Muscle of leg (tissue), 16 donors: ENCODE results near the gene BBS4. TPM values are rescaled to one million over a fixed set of nuclear protein-coding genes. Genes with fewer than 3 reads are reported as not detected.
A peak's percentile ranks its signal among the peaks of the same experiment; 100 is the strongest.
"Not testable (repeated sequence)": the region's sequence is repeated elsewhere in the genome, so short reads cannot be mapped to it uniquely, and the experiment has no call there.

Experiments used
- DNase-seq: peaks from one replicate; pipeline ENCODE4 v3.0.0; 2013
- H3K27ac ChIP-seq: one replicate; pipeline ENCODE4 v1.5.1; 2013; ENCODE audit warnings: mild to moderate bottlenecking, low read length, control low read depth
- H3K27me3 ChIP-seq: one replicate; pipeline ENCODE4 v1.6.1; 2013; ENCODE audit warnings: low read length; ENCODE audit not compliant: control insufficient read depth, insufficient read depth
- H3K36me3 ChIP-seq: one replicate; pipeline ENCODE4 v1.6.1; 2013; ENCODE audit warnings: low read length; ENCODE audit not compliant: control insufficient read depth, insufficient read depth
- H3K4me1 ChIP-seq: one replicate; pipeline ENCODE4 v1.6.1; 2013; ENCODE audit warnings: low read length; ENCODE audit not compliant: control insufficient read depth, insufficient read depth
- H3K4me3 ChIP-seq: one replicate; pipeline ENCODE4 v1.5.1; 2013; ENCODE audit warnings: low read length, control low read depth
- H3K9me3 ChIP-seq: replicated peaks from 2 replicates; pipeline ENCODE4 v1.6.1; 2013; ENCODE audit warnings: low read depth, low read length; ENCODE audit not compliant: control insufficient read depth
- WGBS: methylation state at CpG from one replicate; pipeline ENCODE4 v1.1.5; 2013; ENCODE audit warnings: missing lambda C conversion rate; ENCODE audit not compliant: insufficient coverage; 5-methylcytosine and 5-hydroxymethylcytosine counted together
- long read RNA-seq, 11 donors: transcript quantifications; one replicate each; lab custom pipeline, GENCODE V29; 2026
- polyA plus RNA-seq, 8 donors: library from polyadenylated mRNA; unstranded; fragments of 120-200 nt; gene quantifications; one replicate each; pipeline versions ENCODE4 v1.2.1 to v1.2.3, GENCODE V29; 2013; ENCODE audit warnings: inconsistent platforms in 1 of 8, low replicate concordance in 1 of 8; ENCODE audit not compliant: insufficient read length in 8 of 8, insufficient read depth in 1 of 8
- total RNA-seq: library from RNA; stranded (reverse); fragments of 120-200 nt; gene quantifications from one replicate; pipeline ENCODE4 v1.2.4, GENCODE V29; 2013

BBS4 gene, protein sequence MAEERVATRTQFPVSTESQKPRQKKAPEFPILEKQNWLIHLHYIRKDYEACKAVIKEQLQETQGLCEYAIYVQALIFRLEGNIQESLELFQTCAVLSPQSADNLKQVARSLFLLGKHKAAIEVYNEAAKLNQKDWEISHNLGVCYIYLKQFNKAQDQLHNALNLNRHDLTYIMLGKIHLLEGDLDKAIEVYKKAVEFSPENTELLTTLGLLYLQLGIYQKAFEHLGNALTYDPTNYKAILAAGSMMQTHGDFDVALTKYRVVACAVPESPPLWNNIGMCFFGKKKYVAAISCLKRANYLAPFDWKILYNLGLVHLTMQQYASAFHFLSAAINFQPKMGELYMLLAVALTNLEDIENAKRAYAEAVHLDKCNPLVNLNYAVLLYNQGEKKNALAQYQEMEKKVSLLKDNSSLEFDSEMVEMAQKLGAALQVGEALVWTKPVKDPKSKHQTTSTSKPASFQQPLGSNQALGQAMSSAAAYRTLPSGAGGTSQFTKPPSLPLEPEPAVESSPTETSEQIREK
- total RNA-seq (21.9 TPM), polyA plus RNA-seq (10 to 100 TPM; 14.6 to 24.3 (median 18.5) TPM)
- long read RNA-seq, donor 1, partial matches to known transcripts: 0 of 1 reads
- long read RNA-seq, donor 1, other reads (novel, unspliced or antisense): 0 of 1 reads
- long read RNA-seq, donor 2: 0 reads
- long read RNA-seq, donor 3, partial matches to known transcripts: 7 of 9 reads
- long read RNA-seq, donor 3, other reads (novel, unspliced or antisense): 0 of 9 reads
- long read RNA-seq, donor 4, partial matches to known transcripts: 0 of 2 reads
- long read RNA-seq, donor 4, other reads (novel, unspliced or antisense): 0 of 2 reads
- long read RNA-seq, donor 5, transcript BBS4-201 (16 exons, 2,490 nt): major isoform, 6 of 6 reads
- long read RNA-seq, donor 5, partial matches to known transcripts: 0 of 6 reads
- long read RNA-seq, donor 5, other reads (novel, unspliced or antisense): 0 of 6 reads
- long read RNA-seq, donor 6, transcript BBS4-201 (16 exons, 2,490 nt): major isoform, 6 of 6 reads
- long read RNA-seq, donor 6, partial matches to known transcripts: 0 of 6 reads
- long read RNA-seq, donor 6, other reads (novel, unspliced or antisense): 0 of 6 reads
- long read RNA-seq, donor 7, partial matches to known transcripts: 0 of 1 reads
- long read RNA-seq, donor 7, other reads (novel, unspliced or antisense): 0 of 1 reads
- long read RNA-seq, donor 8, partial matches to known transcripts: 0 of 2 reads
- long read RNA-seq, donor 8, other reads (novel, unspliced or antisense): 0 of 2 reads
- long read RNA-seq, donor 9, partial matches to known transcripts: 0 of 1 reads
- long read RNA-seq, donor 9, other reads (novel, unspliced or antisense): 0 of 1 reads
- long read RNA-seq, donor 10, partial matches to known transcripts: 0 of 7 reads
- long read RNA-seq, donor 10, other reads (novel, unspliced or antisense): 5 of 7 reads
- long read RNA-seq, donor 11, partial matches to known transcripts: 0 of 3 reads
- long read RNA-seq, donor 11, other reads (novel, unspliced or antisense): 0 of 3 reads

DNA sequence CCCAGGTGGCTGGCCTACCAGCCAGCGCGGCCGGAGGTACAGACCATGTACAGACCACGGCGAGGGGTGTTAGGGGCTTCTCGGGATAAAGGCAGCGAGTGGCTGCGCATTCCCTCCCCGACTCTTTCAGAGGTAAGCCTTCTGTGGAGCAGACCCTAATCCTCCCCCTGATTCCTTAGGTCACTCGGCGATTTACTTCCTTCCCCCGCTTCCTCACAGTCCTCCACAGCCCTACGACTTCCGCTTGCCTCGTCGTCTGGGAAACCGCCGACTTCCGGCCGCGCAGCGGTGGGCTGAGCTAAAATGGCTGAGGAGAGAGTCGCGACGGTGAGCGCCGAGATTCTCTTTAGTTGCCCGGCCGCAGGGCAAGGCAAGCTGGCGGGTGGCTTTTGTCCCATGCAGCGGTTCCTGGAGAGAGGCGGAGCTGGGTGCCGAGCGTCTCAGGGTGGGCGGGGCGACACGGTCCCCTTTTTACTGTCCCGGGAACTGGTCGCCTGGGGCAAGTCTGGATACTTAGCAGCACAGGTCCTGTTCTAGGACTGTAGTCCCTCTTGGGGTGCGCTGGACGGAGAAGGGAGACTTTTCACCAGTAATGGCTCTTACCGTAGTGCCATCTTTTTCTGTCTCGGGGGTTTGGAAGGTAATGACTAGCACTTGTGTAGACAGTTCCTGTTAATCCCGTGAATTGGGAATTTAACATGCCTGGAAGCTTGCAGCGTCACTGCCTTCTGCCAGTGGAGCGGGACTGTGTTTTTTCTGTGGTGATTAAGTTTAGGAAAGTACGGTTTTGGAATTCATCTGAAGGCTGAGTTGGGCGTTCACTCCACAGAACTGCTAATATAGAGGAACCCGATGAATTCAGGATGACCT is at the start of gene BBS4, which contains the start of gene HIGD2B:
BBS4 (plus strand) TSS at position 283 of the 870 bp plus-strand sequence; CDS start at position 304, 21 bp downstream.
HIGD2B (minus strand) TSS at position 258 of the 870 bp plus-strand sequence. CDS start 9,808 bp downstream, outside the sequence.
- no peaks in the 10 kb centered on the region for H3K36me3 ChIP-seq
- peak within 1 kb of the TSS; percentile 73 for H3K4me3 ChIP-seq
- no peaks in the 10 kb centered on the region for H3K9me3 ChIP-seq
- no peaks in the 10 kb centered on the region for H3K27me3 ChIP-seq
- H3K4me1 ChIP-seq: peaks cover 5% of the 10 kb centered on the region
- H3K27ac ChIP-seq: peak within 1 kb of the TSS; percentile 98
- peak; percentile 96 for DNase-seq
- WGBS: under 1% methylated on average over 43 of the region's 49 CpGs

DNA sequence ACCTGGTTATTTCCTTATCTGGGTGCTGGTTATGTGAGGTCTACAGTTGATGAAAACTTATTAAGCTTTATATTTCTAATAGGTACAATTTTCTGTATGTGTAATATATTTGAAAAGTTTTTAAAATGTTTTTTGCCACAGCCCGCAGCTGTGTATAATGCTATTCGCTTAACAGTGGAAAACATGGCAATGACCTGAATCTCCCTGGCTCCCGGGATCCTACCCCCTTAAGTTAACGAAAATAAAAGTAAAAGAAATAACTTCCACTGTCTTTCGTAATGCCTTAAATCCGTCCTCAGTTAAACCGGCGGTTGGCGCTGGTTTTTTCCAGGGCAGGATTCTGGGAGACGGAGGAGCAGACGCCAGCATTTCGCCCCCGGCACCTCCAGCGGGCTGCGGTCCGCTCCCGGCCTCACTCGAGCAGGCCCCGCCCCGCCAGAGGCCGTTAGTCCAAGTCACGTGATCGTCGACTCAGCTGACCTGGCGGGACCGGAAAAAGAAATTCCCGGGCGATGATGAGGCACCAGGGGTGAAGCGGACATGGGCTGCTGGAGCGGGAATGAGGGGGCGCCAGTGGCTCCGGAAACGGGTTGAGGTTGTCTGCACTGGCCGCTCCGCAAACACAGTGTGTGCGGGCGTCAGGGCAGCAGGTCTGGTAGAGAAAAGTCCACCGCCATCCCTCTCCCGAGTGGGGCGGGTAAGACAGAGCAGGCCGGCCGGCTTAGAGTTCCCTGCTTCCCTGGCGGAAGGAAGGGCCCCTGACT is 49.3 kb upstream of the BBS4 start:
- peak overlapping the region; percentile 29 for H3K27ac ChIP-seq
- peak; percentile 87 for DNase-seq
- H3K36me3 ChIP-seq, H3K9me3 ChIP-seq, H3K27me3 ChIP-seq, H3K4me1 ChIP-seq: not testable (repeated sequence)
- no CpG with 5 or more reads among the region's 43 CpGs for WGBS
- H3K4me3 ChIP-seq: peak overlapping the region; percentile 43

DNA sequence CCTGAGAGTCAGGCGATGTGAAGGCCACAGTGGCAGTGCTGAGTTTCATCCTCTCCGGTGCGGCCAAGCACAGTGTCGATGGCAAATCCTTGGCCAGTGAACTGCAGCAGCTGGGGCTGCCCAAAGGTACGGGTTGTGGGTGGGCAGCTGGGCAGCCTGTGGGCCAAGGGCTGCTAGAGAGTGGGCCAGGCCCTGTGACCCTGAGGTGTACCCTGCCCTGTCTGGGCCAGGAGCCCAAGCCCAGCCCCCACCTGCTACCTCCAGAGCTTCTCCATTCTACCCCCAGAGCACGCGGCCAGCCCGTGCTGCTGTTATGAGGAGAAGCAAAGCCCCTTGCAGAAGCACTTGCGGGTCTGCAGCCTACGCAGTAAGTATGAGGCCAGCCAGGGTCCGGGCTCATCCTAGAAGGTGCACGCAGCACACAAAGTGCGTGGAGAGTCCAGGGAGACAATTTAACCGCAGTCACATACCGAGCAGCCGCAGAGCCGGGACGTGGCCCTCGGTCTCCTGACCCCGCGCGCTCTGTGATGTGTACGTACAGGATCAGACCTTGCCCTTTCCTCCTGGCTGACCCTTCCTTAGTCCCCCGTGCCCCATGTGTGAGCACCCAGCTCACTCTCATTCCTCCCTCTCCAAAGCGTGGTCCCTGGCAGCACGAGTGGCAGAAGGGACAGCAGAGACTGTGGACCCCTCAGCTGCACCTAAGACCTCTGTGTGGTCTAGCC is 46.1 kb upstream of the BBS4 start:
- not testable (repeated sequence) for H3K27me3 ChIP-seq, H3K9me3 ChIP-seq, H3K27ac ChIP-seq, DNase-seq, H3K4me1 ChIP-seq, H3K36me3 ChIP-seq, H3K4me3 ChIP-seq
- WGBS: no CpG with 5 or more reads among the region's 26 CpGs

DNA sequence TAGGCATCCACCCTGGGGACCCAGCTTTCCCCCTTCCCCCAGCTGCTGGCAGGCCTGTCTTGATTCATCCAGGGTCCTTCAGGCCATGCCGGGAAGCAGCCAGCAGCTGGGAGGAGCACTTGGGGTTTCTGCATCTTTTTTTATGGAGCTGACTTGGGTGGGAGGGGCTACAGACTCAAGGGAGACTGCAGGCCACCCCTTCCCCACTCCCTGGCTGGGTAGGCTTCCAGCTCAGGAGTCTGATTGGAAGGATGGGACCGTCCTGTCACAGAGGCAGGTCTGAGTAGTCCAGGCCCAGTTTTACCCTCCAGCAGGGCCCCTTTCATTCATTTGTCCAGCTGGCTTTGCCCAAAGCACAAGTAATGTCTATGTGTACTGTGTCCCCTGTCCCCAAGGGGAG is 43.7 kb upstream of the BBS4 start:
- H3K27me3 ChIP-seq, H3K36me3 ChIP-seq, H3K4me1 ChIP-seq, H3K27ac ChIP-seq, H3K4me3 ChIP-seq, H3K9me3 ChIP-seq, DNase-seq: not testable (repeated sequence)
- WGBS: no CpG with 5 or more reads among the region's 2 CpGs

DNA sequence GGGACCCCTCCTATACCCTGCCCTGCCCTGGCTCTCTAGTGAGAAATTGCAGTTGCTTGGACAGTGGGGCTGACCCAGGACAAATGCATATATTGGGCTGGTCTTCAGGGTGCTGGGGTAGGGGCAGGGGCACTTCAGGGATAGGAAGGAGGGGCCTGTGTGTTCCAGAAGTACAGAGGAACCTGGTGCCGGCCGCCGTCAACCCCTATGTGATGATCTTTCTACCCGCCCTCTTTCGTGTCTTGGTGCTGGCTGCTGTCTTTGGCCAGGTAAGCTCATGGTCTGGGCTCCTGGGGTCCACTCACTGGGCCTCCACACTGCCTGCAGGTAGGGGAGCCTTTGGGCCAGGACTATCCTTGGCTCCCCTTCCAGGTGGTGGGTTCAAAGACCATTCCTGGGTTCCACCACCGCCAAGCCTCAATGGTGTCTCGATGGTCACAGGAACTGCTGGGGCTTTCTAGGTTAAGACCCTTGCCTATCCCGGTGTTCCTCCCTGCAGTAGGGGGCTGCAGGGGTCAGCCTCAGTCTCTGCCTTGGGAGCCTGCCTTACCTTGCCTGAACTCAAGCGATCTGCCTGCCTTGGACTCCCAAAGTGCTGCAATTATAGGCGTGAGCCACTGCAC is 37.3 kb upstream of the BBS4 start:
- no CpG with 5 or more reads among the region's 10 CpGs for WGBS
- H3K4me3 ChIP-seq: not testable (repeated sequence)

DNA sequence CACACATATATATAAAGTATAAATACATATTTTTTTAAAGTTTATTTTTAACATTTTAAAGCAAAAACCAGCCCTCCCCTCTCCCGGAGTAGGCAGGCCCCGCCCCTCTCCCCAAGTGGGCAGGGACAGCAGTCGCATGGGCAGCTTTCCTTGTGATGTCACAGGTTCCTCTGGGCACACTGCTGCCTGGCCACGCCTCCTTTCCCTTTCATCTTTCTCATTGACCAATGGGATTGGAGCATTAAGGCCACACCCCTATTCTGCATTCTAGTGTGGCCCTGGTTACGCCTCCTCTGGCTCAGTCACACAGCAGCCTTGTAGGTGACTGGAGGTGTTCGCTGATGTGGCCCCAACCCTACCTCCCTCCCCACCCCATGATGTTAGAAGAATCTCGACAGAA is 31.6 kb upstream of the BBS4 start, which contains the start of gene GOLGA6B:
GOLGA6B (plus strand) TSS at position 301 of the 400 bp plus-strand sequence; CDS start at position 342, 41 bp downstream.
- H3K27me3 ChIP-seq, H3K27ac ChIP-seq, H3K36me3 ChIP-seq, H3K4me3 ChIP-seq, DNase-seq, H3K4me1 ChIP-seq, H3K9me3 ChIP-seq: not testable (repeated sequence)
- WGBS: no CpG with 5 or more reads among the region's 7 CpGs

More for the DNA sequence above, 37.3 kb upstream of the BBS4 start:
- H3K36me3 ChIP-seq, H3K9me3 ChIP-seq, DNase-seq, H3K4me1 ChIP-seq, H3K27ac ChIP-seq, H3K27me3 ChIP-seq: not testable (repeated sequence)

DNA sequence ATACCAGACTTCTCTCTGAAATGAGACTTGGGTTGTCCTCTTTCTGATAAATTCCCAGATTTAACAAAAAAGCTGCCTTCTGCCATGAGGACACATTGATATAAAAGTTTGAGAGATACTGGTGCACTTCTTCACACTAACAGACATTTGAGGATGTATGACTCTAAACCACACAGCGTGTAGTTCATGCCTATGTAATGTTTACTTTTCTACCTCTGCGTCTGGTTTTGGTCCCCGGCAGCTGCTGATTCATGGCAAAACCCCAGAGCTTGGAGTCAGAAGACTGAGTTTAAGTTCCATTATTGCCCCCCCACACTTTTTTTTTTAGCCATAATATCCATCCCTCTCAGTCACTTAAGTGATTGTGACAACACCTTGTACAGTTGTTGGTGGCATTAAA is 30.0 kb upstream of the BBS4 start:
- no CpG with 5 or more reads among the region's 3 CpGs for WGBS
- not testable (repeated sequence) for H3K4me1 ChIP-seq, H3K9me3 ChIP-seq, DNase-seq, H3K36me3 ChIP-seq, H3K4me3 ChIP-seq, H3K27me3 ChIP-seq, H3K27ac ChIP-seq

DNA sequence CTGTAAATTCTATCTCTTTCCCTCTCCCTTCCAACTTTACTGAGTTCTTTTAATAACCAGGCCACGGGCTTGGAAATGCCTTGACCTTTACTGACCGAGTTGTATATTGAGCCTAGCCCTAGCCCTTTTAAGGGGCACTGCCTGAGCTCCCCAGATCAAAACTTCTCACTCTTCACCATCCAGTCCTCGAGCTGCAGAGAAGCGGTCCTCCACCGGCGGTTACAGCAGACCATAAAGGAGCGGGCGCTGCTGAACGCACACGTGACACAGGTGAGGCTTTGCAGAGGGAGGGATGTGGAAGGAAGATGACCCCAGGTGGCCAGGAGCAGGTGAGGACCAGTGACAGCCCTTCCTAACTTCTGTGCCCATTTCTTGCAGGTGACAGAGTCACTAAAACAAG is 24.9 kb upstream of the BBS4 start:
- not testable (repeated sequence) for H3K27me3 ChIP-seq, H3K9me3 ChIP-seq, H3K4me3 ChIP-seq, H3K36me3 ChIP-seq, H3K27ac ChIP-seq, H3K4me1 ChIP-seq, DNase-seq
- WGBS: no CpG with 5 or more reads among the region's 10 CpGs
